ENCODE measurements around the gene KANK4. TPM values are rescaled to one million over a fixed set of nuclear protein-coding genes. Genes with fewer than 3 reads are reported as not detected.
"Not testable (repeated sequence)": the region's sequence is repeated elsewhere in the genome, so short reads cannot be mapped to it uniquely, and the experiment has no call there.

Gene KANK4
- total RNA-seq, 1 experiment from 2014 or later = 1.7 TPM

GRCh38 chr1:62224182-62224581 lies 95.1 kb downstream of the KANK4 start:
- CTCF ChIA-PET = interaction anchor here (0.7 kb wide), 1 partner anchor 150 kb away, joined by 3 read pairs; no protein-coding TSS in a partner anchor
- Histone ChIP-seq H3K9me2 (ENCODE audit: insufficient read depth) (no peaks in the 10 kb centered on the region), H3F3A (ENCODE audit: insufficient read depth, low read depth) (peaks cover 8% of the 10 kb centered on the region; the same call in 1 of the 2 replicates), H3K4me1 (replicated peaks; ENCODE audit: insufficient read depth) (peaks cover 11% of the 10 kb centered on the region), H3K9me3 (ENCODE audit: insufficient read depth, low read depth) (no peaks in the 10 kb centered on the region), H2AFZ (no peak overlapping the region), H3K79me2 (ENCODE audit: low read depth) (no peaks in the 10 kb centered on the region), H3K4me3 (no peak overlapping the region), H3K36me3 (ENCODE audit: low read depth) (no peaks in the 10 kb centered on the region), H3K27ac (no peak overlapping the region), H3K27me3 (ENCODE audit: insufficient read depth, low read depth) (no peaks in the 10 kb centered on the region), H3K4me2 (no peak overlapping the region), H4K20me1 (ENCODE audit: insufficient read depth) (no peaks in the 10 kb centered on the region)
- intact Hi-C loops (cut with micrococcal nuclease; ENCODE audit: unreplicated experiment) = no loop called here
- no peak for DNase-seq
- no TSS peak for BruUV-seq (replicated peaks)
- TF ChIP-seq, protein P1, sequence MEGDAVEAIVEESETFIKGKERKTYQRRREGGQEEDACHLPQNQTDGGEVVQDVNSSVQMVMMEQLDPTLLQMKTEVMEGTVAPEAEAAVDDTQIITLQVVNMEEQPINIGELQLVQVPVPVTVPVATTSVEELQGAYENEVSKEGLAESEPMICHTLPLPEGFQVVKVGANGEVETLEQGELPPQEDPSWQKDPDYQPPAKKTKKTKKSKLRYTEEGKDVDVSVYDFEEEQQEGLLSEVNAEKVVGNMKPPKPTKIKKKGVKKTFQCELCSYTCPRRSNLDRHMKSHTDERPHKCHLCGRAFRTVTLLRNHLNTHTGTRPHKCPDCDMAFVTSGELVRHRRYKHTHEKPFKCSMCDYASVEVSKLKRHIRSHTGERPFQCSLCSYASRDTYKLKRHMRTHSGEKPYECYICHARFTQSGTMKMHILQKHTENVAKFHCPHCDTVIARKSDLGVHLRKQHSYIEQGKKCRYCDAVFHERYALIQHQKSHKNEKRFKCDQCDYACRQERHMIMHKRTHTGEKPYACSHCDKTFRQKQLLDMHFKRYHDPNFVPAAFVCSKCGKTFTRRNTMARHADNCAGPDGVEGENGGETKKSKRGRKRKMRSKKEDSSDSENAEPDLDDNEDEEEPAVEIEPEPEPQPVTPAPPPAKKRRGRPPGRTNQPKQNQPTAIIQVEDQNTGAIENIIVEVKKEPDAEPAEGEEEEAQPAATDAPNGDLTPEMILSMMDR (conservative IDR thresholded peaks at IDR 0.05) = no peak
- TF ChIP-seq EZH2 (IDR thresholded peaks at IDR 0.05; ENCODE audit: low read depth) = no peak
- POLR2A ChIA-PET (ENCODE audit: unreplicated experiment) = no interaction called here

- ChIA-PET POLR2A (ENCODE audit: unreplicated experiment) (no interaction called here), CTCF (interaction anchor here (0.7 kb wide), 1 partner anchor 91 kb away, joined by 4 read pairs; no protein-coding TSS in a partner anchor)
- no peaks in the 10 kb centered on the region for H3K27me3 ChIP-seq (ENCODE audit: insufficient read depth, low read depth)
- BruUV-seq (replicated peaks) = no TSS peak
- H3K9me2 ChIP-seq (ENCODE audit: insufficient read depth) = no peaks in the 10 kb centered on the region
- no peaks in the 10 kb centered on the region for H4K20me1 ChIP-seq (ENCODE audit: insufficient read depth)
- H3K4me2 ChIP-seq = no peak overlapping the region
- H3K36me3 ChIP-seq (ENCODE audit: low read depth) = no peaks in the 10 kb centered on the region
- no peaks in the 10 kb centered on the region for H3K79me2 ChIP-seq (ENCODE audit: low read depth)
- intact Hi-C loops (cut with micrococcal nuclease; ENCODE audit: unreplicated experiment) = no loop called here
- no peaks in the 10 kb centered on the region for H3K4me1 ChIP-seq (replicated peaks; ENCODE audit: insufficient read depth)
- H3F3A ChIP-seq (ENCODE audit: insufficient read depth, low read depth) = no peaks in the 10 kb centered on the region; the same call in 1 of the 2 replicates
- no peak overlapping the region for H3K27ac ChIP-seq
- no peaks in the 10 kb centered on the region for H3K9me3 ChIP-seq (ENCODE audit: insufficient read depth, low read depth)
- no peak overlapping the region for H3K4me3 ChIP-seq
- TF ChIP-seq, protein P1 (conservative IDR thresholded peaks at IDR 0.05) = no peak
- no peak for TF ChIP-seq EZH2 (IDR thresholded peaks at IDR 0.05; ENCODE audit: low read depth)
- no peak overlapping the region for H2AFZ ChIP-seq
- DNase-seq = no peak
Observed at GRCh38 chr1:62222321-62222720, 96.9 kb downstream of the KANK4 start.

DNA sequence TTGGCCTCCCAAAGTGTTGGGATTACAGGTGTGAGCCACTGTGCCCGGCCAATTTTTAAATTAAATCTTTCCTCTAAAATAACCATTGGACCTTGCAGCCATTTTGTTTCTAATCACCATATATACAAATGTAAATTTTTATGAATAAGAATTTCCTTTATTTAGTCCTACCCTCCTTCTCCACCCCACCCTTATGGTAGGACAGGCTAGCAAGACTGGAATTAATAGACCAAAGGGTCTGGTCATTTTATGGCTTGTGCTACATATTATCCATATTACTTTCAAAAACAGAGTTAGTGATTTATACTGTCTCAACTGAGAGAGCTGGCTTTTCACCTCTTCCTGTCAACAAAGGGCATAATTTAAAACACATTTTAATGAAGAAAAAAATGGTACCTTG lies 98.1 kb downstream of the KANK4 start:
- Histone ChIP-seq H3K9me2 (ENCODE audit: insufficient read depth) (no peaks in the 10 kb centered on the region), H2AFZ (no peak overlapping the region), H3K4me3 (no peak overlapping the region), H3K9me3 (ENCODE audit: insufficient read depth, low read depth) (no peaks in the 10 kb centered on the region), H3K79me2 (ENCODE audit: low read depth) (no peaks in the 10 kb centered on the region), H4K20me1 (ENCODE audit: insufficient read depth) (no peaks in the 10 kb centered on the region), H3F3A (ENCODE audit: insufficient read depth, low read depth) (no peaks in the 10 kb centered on the region; the same call in 1 of the 2 replicates), H3K27ac (no peak overlapping the region), H3K4me2 (no peak overlapping the region), H3K27me3 (ENCODE audit: insufficient read depth, low read depth) (no peaks in the 10 kb centered on the region), H3K4me1 (replicated peaks; ENCODE audit: insufficient read depth) (no peaks in the 10 kb centered on the region), H3K36me3 (ENCODE audit: low read depth) (no peaks in the 10 kb centered on the region)
- no peak for TF ChIP-seq EZH2 (IDR thresholded peaks at IDR 0.05; ENCODE audit: low read depth)
- TF ChIP-seq, protein P1 (conservative IDR thresholded peaks at IDR 0.05) = no peak
- CTCF ChIA-PET = no interaction called here
- BruUV-seq (replicated peaks) = no TSS peak
- POLR2A ChIA-PET (ENCODE audit: unreplicated experiment) = no interaction called here
- no peak for DNase-seq
- intact Hi-C loops (cut with micrococcal nuclease; ENCODE audit: unreplicated experiment) = no loop called here

DNA sequence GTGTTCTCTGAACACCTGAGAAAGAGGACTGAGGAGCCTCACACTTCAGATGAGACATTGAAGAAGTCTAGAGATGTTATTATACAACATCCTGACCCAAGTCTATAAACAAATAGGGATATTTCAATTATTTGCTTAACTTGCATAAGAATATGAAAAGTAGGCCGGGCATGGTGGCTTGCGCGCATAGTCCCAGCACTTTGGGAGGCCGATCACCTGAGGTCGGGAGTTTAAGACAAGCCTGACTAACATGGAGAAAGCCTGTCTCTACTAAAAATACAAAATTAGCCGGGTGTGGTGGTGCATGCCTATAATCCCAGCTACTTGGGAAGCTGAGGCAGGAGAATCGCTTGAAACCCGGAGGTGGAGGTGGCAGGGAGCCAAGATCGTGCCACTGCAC lies 98.8 kb downstream of the KANK4 start:
- BruUV-seq (replicated peaks); POLR2A ChIA-PET (ENCODE audit: unreplicated experiment); H3K4me1 ChIP-seq (replicated peaks; ENCODE audit: insufficient read depth); H3K9me3 ChIP-seq (ENCODE audit: insufficient read depth, low read depth); H3K36me3 ChIP-seq (ENCODE audit: low read depth); H3K4me2 ChIP-seq; H3F3A ChIP-seq (ENCODE audit: insufficient read depth, low read depth); H4K20me1 ChIP-seq (ENCODE audit: insufficient read depth); H3K4me3 ChIP-seq; DNase-seq; H2AFZ ChIP-seq; H3K79me2 ChIP-seq (ENCODE audit: low read depth); H3K9me2 ChIP-seq (ENCODE audit: insufficient read depth); H3K27me3 ChIP-seq (ENCODE audit: insufficient read depth, low read depth); CTCF ChIA-PET; intact Hi-C loops (cut with micrococcal nuclease; ENCODE audit: unreplicated experiment); H3K27ac ChIP-seq: not testable (repeated sequence)
